Right kidney (tissue), 9 donors: ENCODE measurements around the gene ACSL6.

ENCODE experiments used
- DNase-seq: peaks from one replicate; pipeline ENCODE4 v3.0.0-alpha.2; 2016
- long read RNA-seq, 8 donors: transcript quantifications; one replicate each; lab custom pipeline, GENCODE V29; 2026

Gene ACSL6
- long read RNA-seq, donor 1: 0 reads
- long read RNA-seq, donor 2: 0 reads
- long read RNA-seq, donor 3: 0 reads
- long read RNA-seq, donor 4: 0 reads
- long read RNA-seq, donor 5: 0 reads
- long read RNA-seq, donor 6, full-length matches to known transcripts: 1 of 1 reads
- long read RNA-seq, donor 6, partial matches to known transcripts: 0 of 1 reads
- long read RNA-seq, donor 6, other reads (novel, unspliced or antisense): 0 of 1 reads
- long read RNA-seq, donor 7: 0 reads
- long read RNA-seq, donor 8: 0 reads

GRCh38 chr5:132011622-132012343, at the start of gene ACSL6:
Gene ACSL6, minus strand, starts transcription at chr5:132011658. Its CDS starts 105 bp downstream, at chr5:132011553.
- peak; percentile 38 for DNase-seq

- no peak for DNase-seq
Observed at GRCh38 chr5:132060501-132061161, 49.2 kb upstream of the ACSL6 start, which contains the start of gene IL3. Gene IL3, plus strand, starts transcription at chr5:132060655. Its CDS starts 52 bp downstream, at chr5:132060707.

GRCh38 chr5:132059696-132060500, 48.4 kb upstream of the ACSL6 start:
- DNase-seq: no peak

GRCh38 chr5:132059043-132059695, 47.7 kb upstream of the ACSL6 start:
- DNase-seq: no peak

- DNase-seq: no peak
Observed at GRCh38 chr5:132058646-132059042, 47.2 kb upstream of the ACSL6 start.

GRCh38 chr5:132057498-132058255, 46.2 kb upstream of the ACSL6 start:
- DNase-seq: no peak

GRCh38 chr5:132056610-132057497, 45.4 kb upstream of the ACSL6 start:
- DNase-seq: no peak

- no peak for DNase-seq
Observed at GRCh38 chr5:132055808-132056609, 44.6 kb upstream of the ACSL6 start.

- no peak for DNase-seq
Observed at GRCh38 chr5:132055441-132055807, 44.0 kb upstream of the ACSL6 start.

- DNase-seq: no peak
Observed at GRCh38 chr5:132054697-132055440, 43.4 kb upstream of the ACSL6 start.

GRCh38 chr5:132054031-132054696, 42.7 kb upstream of the ACSL6 start:
- DNase-seq: no peak

- no peak for DNase-seq
Observed at GRCh38 chr5:132053483-132053882, 42.0 kb upstream of the ACSL6 start.

- DNase-seq: no peak
Observed at GRCh38 chr5:132052520-132052919, 41.1 kb upstream of the ACSL6 start.

- DNase-seq: no peak
Observed at GRCh38 chr5:132050661-132051552, 39.4 kb upstream of the ACSL6 start.

- no peak for DNase-seq
Observed at GRCh38 chr5:132050136-132050535, 38.7 kb upstream of the ACSL6 start.

- DNase-seq: no peak
Observed at GRCh38 chr5:132049559-132049958, 38.1 kb upstream of the ACSL6 start.

- no peak for DNase-seq
Observed at GRCh38 chr5:132049093-132049492, 37.6 kb upstream of the ACSL6 start.
